HUES6 (cell line): ENCODE data around the gene SYPL2.
"Not testable (repeated sequence)": the region's sequence is repeated elsewhere in the genome, so short reads cannot be mapped to it uniquely, and the experiment has no call there.

Experiments
- H3K27ac ChIP-seq: 2 replicates; pipeline ENCODE4 v1.7.0; 2013; ENCODE audit warnings: low read depth, mild to moderate bottlenecking, low read length, inconsistent platforms
- H3K27me3 ChIP-seq: 2 replicates; pipeline ENCODE4 v1.6.1; 2013; ENCODE audit warnings: low read length; ENCODE audit not compliant: control insufficient read depth, insufficient read depth
- H3K36me3 ChIP-seq: 2 replicates; pipeline ENCODE4 v1.6.1; 2013; ENCODE audit warnings: low read length; ENCODE audit not compliant: control insufficient read depth, insufficient read depth
- H3K4me1 ChIP-seq: 2 replicates; pipeline ENCODE4 v1.6.1; 2013; ENCODE audit warnings: low read length; ENCODE audit not compliant: control insufficient read depth, insufficient read depth
- H3K4me3 ChIP-seq: 2 replicates; pipeline ENCODE4 v1.5.1; 2013; ENCODE audit warnings: low read depth, low read length
- H3K9ac ChIP-seq: one replicate; pipeline ENCODE4 v1.6.1; 2013; ENCODE audit warnings: mild to moderate bottlenecking, low read length
- H3K9me3 ChIP-seq: 2 replicates; pipeline ENCODE4 v1.6.1; 2013; ENCODE audit warnings: low read depth, low read length; ENCODE audit not compliant: control insufficient read depth, insufficient read depth

The SYPL2 gene

GRCh38 chr1:109472779-109473178, 6.4 kb downstream of the SYPL2 start:
- H3K9me3 ChIP-seq, result no peaks in the 10 kb centered on the region
- peaks cover 35% of the 10 kb centered on the region for H3K27me3 ChIP-seq
- no peaks in the 10 kb centered on the region for H3K36me3 ChIP-seq
- no peak overlapping the region for H3K27ac ChIP-seq
- H3K4me1 ChIP-seq, result peaks cover 14% of the 10 kb centered on the region
- no peak overlapping the region for H3K4me3 ChIP-seq
- H3K9ac ChIP-seq, result no peak overlapping the region

- H3K4me1 ChIP-seq, H3K27ac ChIP-seq, H3K9me3 ChIP-seq, H3K36me3 ChIP-seq, H3K4me3 ChIP-seq, H3K9ac ChIP-seq: not testable (repeated sequence)
- peaks cover 30% of the 10 kb centered on the region for H3K27me3 ChIP-seq
Measured at GRCh38 chr1:109473284-109474057, 7.1 kb downstream of the SYPL2 start.

GRCh38 chr1:109474697-109475096, 8.4 kb downstream of the SYPL2 start:
- H3K9me3 ChIP-seq, result no peaks in the 10 kb centered on the region
- no peaks in the 10 kb centered on the region for H3K4me1 ChIP-seq
- H3K27ac ChIP-seq, result no peak overlapping the region
- peaks cover 24% of the 10 kb centered on the region for H3K27me3 ChIP-seq
- no peak overlapping the region for H3K9ac ChIP-seq
- H3K4me3 ChIP-seq, result no peak overlapping the region
- no peaks in the 10 kb centered on the region for H3K36me3 ChIP-seq

DNA sequence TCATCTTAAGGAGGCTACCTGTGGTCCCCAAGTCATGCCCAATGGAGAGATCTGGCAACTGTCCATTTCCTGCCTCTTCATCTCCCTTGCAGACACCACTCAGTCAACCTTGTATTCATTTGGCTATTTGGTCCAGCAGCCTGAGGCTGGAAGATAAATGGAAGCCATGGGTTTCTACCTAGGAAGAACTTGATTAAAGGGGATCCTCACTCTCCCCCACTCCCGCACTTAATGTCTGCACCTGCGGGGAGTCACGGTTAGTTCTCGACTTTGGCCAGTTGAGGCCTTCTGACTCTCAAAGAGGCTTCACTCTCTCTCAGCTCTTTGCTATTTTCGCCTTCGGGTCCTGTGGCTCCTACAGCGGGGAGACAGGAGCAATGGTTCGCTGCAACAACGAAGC, 8.9 kb downstream of the SYPL2 start:
- no peaks in the 10 kb centered on the region for H3K36me3 ChIP-seq
- no peak overlapping the region for H3K27ac ChIP-seq
- no peak overlapping the region for H3K4me3 ChIP-seq
- H3K4me1 ChIP-seq, result no peaks in the 10 kb centered on the region
- H3K27me3 ChIP-seq, result peaks cover 24% of the 10 kb centered on the region
- H3K9me3 ChIP-seq, result no peaks in the 10 kb centered on the region
- no peak overlapping the region for H3K9ac ChIP-seq

GRCh38 chr1:109476825-109477224, 10.5 kb downstream of the SYPL2 start:
- Histone ChIP-seq H3K4me3 (no peak overlapping the region), H3K9ac (no peak overlapping the region), H3K27me3 (peaks cover 20% of the 10 kb centered on the region; the same call in 1 of the 2 replicates), H3K9me3 (no peaks in the 10 kb centered on the region), H3K27ac (no peak overlapping the region), H3K36me3 (no peaks in the 10 kb centered on the region), H3K4me1 (no peaks in the 10 kb centered on the region)

DNA sequence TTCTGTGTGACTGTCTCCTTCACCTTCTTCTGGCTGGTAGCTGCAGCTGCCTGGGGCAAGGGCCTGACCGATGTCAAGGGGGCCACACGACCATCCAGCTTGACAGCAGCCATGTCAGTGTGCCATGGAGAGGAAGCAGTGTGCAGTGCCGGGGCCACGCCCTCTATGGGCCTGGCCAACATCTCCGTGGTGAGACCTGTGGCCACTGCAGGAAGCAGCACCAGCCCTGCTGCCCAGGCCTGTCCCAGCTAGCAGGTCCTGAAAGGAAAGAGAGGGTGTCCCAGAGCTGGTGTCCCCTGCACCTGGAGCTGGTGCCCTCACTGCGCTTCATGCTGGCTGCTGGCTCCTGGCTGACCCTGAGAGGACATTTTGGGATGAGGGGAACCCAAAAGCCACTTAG, 11.5 kb downstream of the SYPL2 start:
- peaks cover 27% of the 10 kb centered on the region; the same call in 1 of the 2 replicates for H3K27me3 ChIP-seq

DNA sequence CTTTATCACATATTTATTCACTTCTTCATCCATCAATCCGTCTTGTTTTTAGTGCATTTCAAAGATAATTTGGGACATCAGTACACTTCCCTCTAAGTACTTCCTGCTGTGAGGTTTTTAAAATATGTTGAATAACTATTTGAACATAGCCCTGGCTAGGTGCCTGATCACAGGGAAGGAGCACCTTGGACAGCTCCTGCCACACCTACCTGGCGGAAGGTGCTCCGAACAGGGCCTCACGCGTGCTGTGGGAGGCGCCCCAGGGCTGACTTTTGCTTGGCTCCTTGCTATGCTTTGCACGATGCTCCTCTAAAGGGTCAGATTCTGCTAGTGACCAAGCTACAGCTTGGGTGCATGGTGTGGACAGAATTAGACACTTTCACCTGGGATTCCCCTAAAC, 12.5 kb downstream of the SYPL2 start:
- H3K27me3 ChIP-seq, result peaks cover 30% of the 10 kb centered on the region; the same call in 1 of the 2 replicates
- H3K9ac ChIP-seq, result no peak overlapping the region

More for the DNA sequence above, 11.5 kb downstream of the SYPL2 start:
- H3K4me3 ChIP-seq, result no peak overlapping the region
- H3K9ac ChIP-seq, result no peak overlapping the region
- H3K27ac ChIP-seq, result no peak overlapping the region
- no peaks in the 10 kb centered on the region for H3K9me3 ChIP-seq
- H3K4me1 ChIP-seq, result peaks cover under 1% of the 10 kb centered on the region; the same call in 1 of the 2 replicates
- no peaks in the 10 kb centered on the region for H3K36me3 ChIP-seq

GRCh38 chr1:109479311-109479710, 13.0 kb downstream of the SYPL2 start:
- Histone ChIP-seq H3K4me3 (no peak overlapping the region), H3K4me1 (peaks cover 5% of the 10 kb centered on the region), H3K9ac (no peak overlapping the region), H3K9me3 (no peaks in the 10 kb centered on the region), H3K27ac (no peak overlapping the region), H3K36me3 (no peaks in the 10 kb centered on the region), H3K27me3 (peaks cover 27% of the 10 kb centered on the region; the same call in 1 of the 2 replicates)

More for the DNA sequence above, 12.5 kb downstream of the SYPL2 start:
- Histone ChIP-seq H3K36me3 (no peaks in the 10 kb centered on the region), H3K4me1 (peaks cover 5% of the 10 kb centered on the region), H3K27ac (no peak overlapping the region), H3K9me3 (no peaks in the 10 kb centered on the region), H3K4me3 (no peak overlapping the region)

- H3K36me3 ChIP-seq, result no peaks in the 10 kb centered on the region
- H3K9ac ChIP-seq, result no peak overlapping the region
Measured at GRCh38 chr1:109479901-109480300, 13.6 kb downstream of the SYPL2 start.

GRCh38 chr1:109481646-109482045, 15.3 kb downstream of the SYPL2 start:
- H3K36me3 ChIP-seq, result no peaks in the 10 kb centered on the region
- H3K4me3 ChIP-seq, result no peak overlapping the region
- no peaks in the 10 kb centered on the region for H3K9me3 ChIP-seq
- H3K4me1 ChIP-seq, result peaks cover 5% of the 10 kb centered on the region
- no peak overlapping the region for H3K9ac ChIP-seq
- no peak overlapping the region for H3K27ac ChIP-seq
- H3K27me3 ChIP-seq, result peaks cover 21% of the 10 kb centered on the region; the same call in 1 of the 2 replicates

More at GRCh38 chr1:109479901-109480300, 13.6 kb downstream of the SYPL2 start:
- Histone ChIP-seq H3K27ac (no peak overlapping the region), H3K4me1 (peaks cover 5% of the 10 kb centered on the region), H3K27me3 (peaks cover 22% of the 10 kb centered on the region; the same call in 1 of the 2 replicates), H3K9me3 (no peaks in the 10 kb centered on the region), H3K4me3 (no peak overlapping the region)

DNA sequence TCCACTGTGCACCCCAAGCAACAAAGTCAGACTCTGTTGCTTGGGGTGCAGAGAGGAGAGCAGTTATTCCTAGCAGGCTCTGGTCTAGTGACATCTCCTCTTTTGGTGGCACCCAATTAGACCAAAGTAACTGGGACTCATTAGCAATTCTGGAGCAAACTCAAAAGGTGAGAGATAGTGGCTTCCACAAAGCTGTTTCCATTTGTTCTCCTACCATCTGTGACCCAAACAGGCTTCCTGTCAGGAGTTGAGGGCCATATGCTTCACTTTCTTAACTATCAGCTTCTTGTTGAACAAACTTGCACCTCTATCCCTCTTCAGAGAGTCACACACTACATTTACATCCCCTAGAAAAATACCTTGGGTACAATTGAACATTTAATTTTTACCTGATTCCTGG, 15.9 kb downstream of the SYPL2 start:
- no peak overlapping the region for H3K4me3 ChIP-seq
- peaks cover 21% of the 10 kb centered on the region; the same call in 1 of the 2 replicates for H3K27me3 ChIP-seq
- H3K9ac ChIP-seq, result no peak overlapping the region
- no peaks in the 10 kb centered on the region for H3K9me3 ChIP-seq
- H3K36me3 ChIP-seq, result no peaks in the 10 kb centered on the region
- peaks cover 5% of the 10 kb centered on the region for H3K4me1 ChIP-seq
- H3K27ac ChIP-seq, result no peak overlapping the region
